ENCODE data around the gene BST1. TPM values are rescaled to one million over a fixed set of nuclear protein-coding genes. Genes with fewer than 3 reads are reported as not detected.

Gene BST1
- total RNA-seq, 1 experiment from 2014 or later, result 0.41 TPM

Other genes starting within 250 kb of the BST1 start
- gene CC2D2A, start 233.2 kb upstream of the BST1 start, total RNA-seq (2014; rRNA removed; shearing (Covaris generic); ENCODE audit: low replicate concordance), result 4.2 and 8.4 TPM in 2 replicates
- 28.5 and 34.8 TPM in 2 replicates for gene FBXL5, start 47.7 kb upstream of the BST1 start, total RNA-seq (2014; rRNA removed; shearing (Covaris generic); ENCODE audit: low replicate concordance)
- 38.7 and 47.7 TPM in 2 replicates for gene FAM200B, start 21.2 kb upstream of the BST1 start, total RNA-seq (2014; rRNA removed; shearing (Covaris generic); ENCODE audit: low replicate concordance)
- not detected in 2 replicates for gene CD38, start 75.3 kb downstream of the BST1 start, total RNA-seq (2014; rRNA removed; shearing (Covaris generic); ENCODE audit: low replicate concordance)
- gene FGFBP1, start 235.7 kb downstream of the BST1 start, total RNA-seq (2014; rRNA removed; shearing (Covaris generic); ENCODE audit: low replicate concordance), result 2.8 TPM in 2 replicates

All from Caki2 (cell line).